ENCODE data around the gene GPBP1.

GPBP1 gene

DNA sequence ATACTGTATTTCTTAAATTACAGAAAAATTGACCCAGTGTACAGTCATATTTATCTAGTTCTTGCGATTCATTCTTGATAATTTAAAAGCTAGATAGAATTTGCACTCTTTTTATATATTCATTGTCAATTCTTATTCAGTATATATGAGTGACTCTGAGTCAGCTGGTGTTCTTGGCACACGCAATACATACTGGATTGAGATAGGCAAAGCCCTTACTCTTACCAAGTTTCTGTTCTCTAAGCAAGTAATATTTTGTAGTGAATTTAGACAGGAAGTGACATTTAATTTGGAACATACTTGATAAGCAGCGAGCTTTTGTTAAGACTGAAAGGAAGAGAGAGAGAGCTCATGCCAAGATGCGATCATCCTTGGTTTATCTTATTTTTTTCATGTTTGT lies 57.7 kb downstream of the GPBP1 start:
- Histone ChIP-seq H3K4me2 (ENCODE audit: insufficient read depth, low read length) (no peak overlapping the region), H3K36me3 (ENCODE audit: insufficient read depth, low read length) (peaks cover 79% of the 10 kb centered on the region), H3K9ac (ENCODE audit: low read depth, low read length) (no peak overlapping the region), H3K4me3 (ENCODE audit: low read depth in 1 of 2, low read length in 2 of 2) (no peak overlapping the region), H3K27me3 (ENCODE audit: insufficient read depth, low read length, poor library complexity) (no peaks in the 10 kb centered on the region), H3K79me2 (ENCODE audit: insufficient read depth, low read length) (peaks cover 58% of the 10 kb centered on the region), H4K20me1 (ENCODE audit: insufficient read depth, low read length) (peaks cover 18% of the 10 kb centered on the region), H2AFZ (ENCODE audit: low read depth, low read length) (no peak overlapping the region), H3K4me1 (ENCODE audit: insufficient read depth, low read length) (no peaks in the 10 kb centered on the region), H3K9me3 (ENCODE audit: insufficient read depth, low read length, severe bottlenecking) (no peaks in the 10 kb centered on the region), H3K27ac (ENCODE audit: low read length) (no peak overlapping the region)
- TF ChIP-seq, protein P1, sequence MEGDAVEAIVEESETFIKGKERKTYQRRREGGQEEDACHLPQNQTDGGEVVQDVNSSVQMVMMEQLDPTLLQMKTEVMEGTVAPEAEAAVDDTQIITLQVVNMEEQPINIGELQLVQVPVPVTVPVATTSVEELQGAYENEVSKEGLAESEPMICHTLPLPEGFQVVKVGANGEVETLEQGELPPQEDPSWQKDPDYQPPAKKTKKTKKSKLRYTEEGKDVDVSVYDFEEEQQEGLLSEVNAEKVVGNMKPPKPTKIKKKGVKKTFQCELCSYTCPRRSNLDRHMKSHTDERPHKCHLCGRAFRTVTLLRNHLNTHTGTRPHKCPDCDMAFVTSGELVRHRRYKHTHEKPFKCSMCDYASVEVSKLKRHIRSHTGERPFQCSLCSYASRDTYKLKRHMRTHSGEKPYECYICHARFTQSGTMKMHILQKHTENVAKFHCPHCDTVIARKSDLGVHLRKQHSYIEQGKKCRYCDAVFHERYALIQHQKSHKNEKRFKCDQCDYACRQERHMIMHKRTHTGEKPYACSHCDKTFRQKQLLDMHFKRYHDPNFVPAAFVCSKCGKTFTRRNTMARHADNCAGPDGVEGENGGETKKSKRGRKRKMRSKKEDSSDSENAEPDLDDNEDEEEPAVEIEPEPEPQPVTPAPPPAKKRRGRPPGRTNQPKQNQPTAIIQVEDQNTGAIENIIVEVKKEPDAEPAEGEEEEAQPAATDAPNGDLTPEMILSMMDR (IDR thresholded peaks at IDR 0.05; ENCODE audit: borderline replicate concordance, extremely low read depth, low read length, poor library complexity, severe bottlenecking) = no peak
- no peak for TF ChIP-seq EZH2 (IDR thresholded peaks at IDR 0.05; ENCODE audit: borderline replicate concordance, low read depth, low read length, severe bottlenecking)
- ATAC-seq (ENCODE audit: insufficient read depth, low read depth) = no peak
- no peak for DNase-seq

DNA sequence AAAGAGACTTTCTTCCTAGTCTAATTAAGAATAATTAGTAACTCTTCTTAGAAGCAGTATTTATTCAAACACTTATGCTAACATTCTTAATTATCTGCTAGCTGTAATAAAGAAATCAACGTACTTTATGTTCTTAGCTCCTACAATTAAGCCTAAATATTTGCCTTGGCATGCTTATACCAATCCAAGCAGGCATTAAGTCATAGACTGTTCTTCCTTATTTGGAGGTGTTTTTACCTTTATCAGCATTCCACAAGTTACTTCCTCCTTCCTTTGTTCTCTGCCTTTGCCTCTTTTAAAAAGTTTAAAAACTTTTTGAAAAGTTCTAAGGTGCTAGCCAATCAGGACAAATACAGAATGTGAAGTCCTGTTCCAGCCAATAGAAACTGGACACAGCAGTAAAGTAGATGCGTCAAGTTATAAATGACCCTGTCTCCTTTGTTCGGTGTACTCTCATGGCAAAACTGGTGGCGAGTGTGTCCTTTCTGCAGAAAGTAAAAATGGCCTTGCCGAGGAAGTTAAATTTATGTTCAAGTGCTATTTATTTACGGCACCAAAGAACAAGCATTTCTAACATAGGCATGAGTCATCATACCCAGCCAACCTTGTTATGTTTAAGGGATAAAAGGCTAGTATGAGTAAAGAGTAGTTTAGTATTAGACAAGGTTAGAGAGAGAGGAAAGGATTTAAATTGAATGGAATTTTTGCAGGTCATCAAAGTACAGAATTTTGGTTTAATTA lies 58.6 kb downstream of the GPBP1 start:
- H3K27me3 ChIP-seq (ENCODE audit: insufficient read depth, low read length, poor library complexity) = no peaks in the 10 kb centered on the region
- ATAC-seq (ENCODE audit: insufficient read depth, low read depth) (no peak), DNase-seq (no peak)
- peaks cover 52% of the 10 kb centered on the region for H3K79me2 ChIP-seq (ENCODE audit: insufficient read depth, low read length)
- no peak overlapping the region for H3K4me3 ChIP-seq (ENCODE audit: low read depth in 1 of 2, low read length in 2 of 2)
- H3K9me3 ChIP-seq (ENCODE audit: insufficient read depth, low read length, severe bottlenecking) = no peaks in the 10 kb centered on the region
- TF ChIP-seq, protein P1 (IDR thresholded peaks at IDR 0.05; ENCODE audit: borderline replicate concordance, extremely low read depth, low read length, poor library complexity, severe bottlenecking) = no peak
- TF ChIP-seq EZH2 (IDR thresholded peaks at IDR 0.05; ENCODE audit: borderline replicate concordance, low read depth, low read length, severe bottlenecking) = no peak
- H3K4me2 ChIP-seq (ENCODE audit: insufficient read depth, low read length) = no peak overlapping the region
- H3K4me1 ChIP-seq (ENCODE audit: insufficient read depth, low read length) = no peaks in the 10 kb centered on the region
- H3K36me3 ChIP-seq (ENCODE audit: insufficient read depth, low read length) = peaks cover 82% of the 10 kb centered on the region
- H3K27ac ChIP-seq (ENCODE audit: low read length) = no peak overlapping the region
- H4K20me1 ChIP-seq (ENCODE audit: insufficient read depth, low read length) = peaks cover 12% of the 10 kb centered on the region
- no peak overlapping the region for H3K9ac ChIP-seq (ENCODE audit: low read depth, low read length)
- no peak overlapping the region for H2AFZ ChIP-seq (ENCODE audit: low read depth, low read length)

DNA sequence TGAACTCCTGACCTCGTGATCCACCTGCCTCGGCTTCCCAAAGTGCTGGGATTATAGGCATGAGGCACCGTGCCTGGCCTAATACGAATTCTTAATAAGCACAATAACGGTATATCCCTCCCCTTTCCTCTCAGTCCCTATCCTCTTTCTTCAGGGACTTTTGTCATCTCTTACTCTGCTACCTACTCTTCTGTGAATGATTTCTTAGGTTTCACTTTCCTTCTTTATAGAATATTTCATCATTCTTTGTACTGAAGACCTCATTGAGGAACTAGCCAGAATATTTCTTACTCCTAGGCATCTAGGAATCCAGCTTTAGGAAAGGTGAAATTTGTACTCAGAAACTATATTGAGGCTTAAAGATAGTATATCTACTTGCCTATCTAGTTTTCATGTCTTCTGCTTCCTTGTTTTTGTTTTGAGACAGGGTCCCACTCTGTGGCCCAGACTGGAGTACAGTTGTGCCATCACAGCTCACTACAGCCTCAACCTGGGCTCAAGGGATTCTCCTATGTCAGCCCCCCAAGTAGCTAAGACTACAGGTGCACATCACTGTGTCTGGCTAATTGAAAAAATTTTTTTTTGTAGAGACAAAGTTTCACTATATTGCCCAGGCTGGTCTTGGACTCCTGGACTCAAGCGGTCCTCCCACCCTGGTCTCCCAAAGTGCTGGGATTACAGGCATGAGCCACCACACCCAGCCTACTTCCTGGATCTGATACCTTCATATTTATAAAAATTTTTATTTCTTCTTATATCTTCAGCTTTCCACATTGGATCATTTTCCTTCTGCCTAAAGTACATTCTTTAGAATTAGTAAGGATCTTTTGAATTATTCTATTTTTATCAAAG lies 69.7 kb downstream of the GPBP1 start:
- peaks cover 53% of the 10 kb centered on the region for H3K36me3 ChIP-seq (ENCODE audit: insufficient read depth, low read length)
- no peaks in the 10 kb centered on the region for H3K9me3 ChIP-seq (ENCODE audit: insufficient read depth, low read length, severe bottlenecking)
- TF ChIP-seq, protein P1 (IDR thresholded peaks at IDR 0.05; ENCODE audit: borderline replicate concordance, extremely low read depth, low read length, poor library complexity, severe bottlenecking) = no peak
- no peak for TF ChIP-seq EZH2 (IDR thresholded peaks at IDR 0.05; ENCODE audit: borderline replicate concordance, low read depth, low read length, severe bottlenecking)
- H3K4me3 ChIP-seq (ENCODE audit: low read depth in 1 of 2, low read length in 2 of 2) = no peak overlapping the region
- H3K4me1 ChIP-seq (ENCODE audit: insufficient read depth, low read length) = no peaks in the 10 kb centered on the region
- no peak overlapping the region for H2AFZ ChIP-seq (ENCODE audit: low read depth, low read length)
- H3K4me2 ChIP-seq (ENCODE audit: insufficient read depth, low read length) = no peak overlapping the region
- no peaks in the 10 kb centered on the region for H3K27me3 ChIP-seq (ENCODE audit: insufficient read depth, low read length, poor library complexity)
- H3K27ac ChIP-seq (ENCODE audit: low read length) = no peak overlapping the region
- ATAC-seq (ENCODE audit: insufficient read depth, low read depth) = no peak
- H3K79me2 ChIP-seq (ENCODE audit: insufficient read depth, low read length) = no peaks in the 10 kb centered on the region; the same call in 1 of the 2 replicates
- DNase-seq = no peak
- no peak overlapping the region for H3K9ac ChIP-seq (ENCODE audit: low read depth, low read length)
- 0 out of 2 replicates have a peak, but pooled peaks cover 2% of the 10 kb centered on the region for H4K20me1 ChIP-seq (ENCODE audit: insufficient read depth, low read length)

Measured in DND-41 (cell line).